H9 (cell line): Measurements from ENCODE around the gene TSNAX. TPM values are rescaled to one million over a fixed set of nuclear protein-coding genes. Genes with fewer than 3 reads are reported as not detected.

Source experiments
- DNase-seq: peaks from one replicate; pipeline ENCODE4 v3.0.0-alpha.2; 2017
- H2AFZ ChIP-seq: one replicate; pipeline ENCODE4 v1.6.1; 2013; ENCODE audit warnings: mild to moderate bottlenecking, low read length, control low read depth, moderate library complexity
- H2AK5ac ChIP-seq: 2 replicates; pipeline ENCODE4 v1.6.1; 2013; ENCODE audit warnings: low read length, control low read depth, mixed read lengths; ENCODE audit not compliant: insufficient read length
- H2BK120ac ChIP-seq: one replicate; pipeline ENCODE4 v1.6.1; 2013; ENCODE audit warnings: low read depth, mild to moderate bottlenecking, low read length, control low read depth, inconsistent platforms; ENCODE audit not compliant: poor library complexity, severe bottlenecking
- H2BK12ac ChIP-seq: 2 replicates; pipeline ENCODE4 v1.6.1; 2013; ENCODE audit warnings: low read length, control low read depth, mixed read lengths, low read depth; ENCODE audit not compliant: insufficient read length
- H2BK15ac ChIP-seq: 2 replicates; pipeline ENCODE4 v1.6.1; 2013; ENCODE audit warnings: low read depth, low read length, control low read depth
- H2BK20ac ChIP-seq: one replicate; pipeline ENCODE4 v1.6.1; 2013; ENCODE audit warnings: low read depth, mild to moderate bottlenecking, low read length, control low read depth, inconsistent platforms; ENCODE audit not compliant: poor library complexity, severe bottlenecking
- H2BK5ac ChIP-seq: 2 replicates; pipeline ENCODE4 v1.6.1; 2013; ENCODE audit warnings: low read length, control low read depth, mixed read lengths; ENCODE audit not compliant: insufficient read length
- H3K14ac ChIP-seq: 2 replicates; pipeline ENCODE4 v1.6.1; 2013; ENCODE audit warnings: low read length, control low read depth; ENCODE audit not compliant: insufficient read depth
- H3K18ac ChIP-seq: 2 replicates; pipeline ENCODE4 v1.6.1; 2013; ENCODE audit warnings: low read depth, mild to moderate bottlenecking, mixed read lengths, low read length, control low read depth; ENCODE audit not compliant: insufficient read length
- H3K23ac ChIP-seq: 2 replicates; pipeline ENCODE4 v1.6.1; 2013; ENCODE audit warnings: low read length, control low read depth, mixed read lengths, low read depth; ENCODE audit not compliant: insufficient read length
- H3K23me2 ChIP-seq: 2 replicates; pipeline ENCODE4 v1.6.1; 2013; ENCODE audit warnings: low read depth, mild to moderate bottlenecking, mixed read lengths, low read length, control low read depth; ENCODE audit not compliant: insufficient read length, poor library complexity, severe bottlenecking
- H3K27ac ChIP-seq: 2 replicates; pipeline ENCODE4 v1.5.1; 2013; ENCODE audit warnings: low read length, control low read depth, mixed read lengths, low read depth; ENCODE audit not compliant: insufficient read length
- H3K27me3 ChIP-seq: 2 replicates; pipeline ENCODE4 v1.6.1; 2013; ENCODE audit warnings: low read length, control low read depth, inconsistent platforms; ENCODE audit not compliant: insufficient read depth
- H3K4ac ChIP-seq: 2 replicates; pipeline ENCODE4 v1.6.1; 2013; ENCODE audit warnings: low read depth, mild to moderate bottlenecking, control low read depth, inconsistent platforms, low read length, moderate library complexity
- H3K4me1 ChIP-seq: 2 replicates; pipeline ENCODE4 v1.6.1; 2013; ENCODE audit warnings: low read length, control low read depth, inconsistent platforms; ENCODE audit not compliant: insufficient read depth
- H3K4me2 ChIP-seq: 2 replicates; pipeline ENCODE4 v1.6.1; 2013; ENCODE audit warnings: low read length, control low read depth, mixed read lengths; ENCODE audit not compliant: insufficient read length, insufficient read depth
- H3K56ac ChIP-seq: 2 replicates; pipeline ENCODE4 v1.6.1; 2013; ENCODE audit warnings: low read depth, mild to moderate bottlenecking, mixed read lengths, low read length, control low read depth; ENCODE audit not compliant: insufficient read length
- H3K79me1 ChIP-seq: 2 replicates; pipeline ENCODE4 v1.6.1; 2013; ENCODE audit warnings: low read depth, mild to moderate bottlenecking, moderate library complexity, low read length, control low read depth, inconsistent platforms; ENCODE audit not compliant: insufficient read depth, poor library complexity, severe bottlenecking
- H3K79me2 ChIP-seq: 2 replicates; pipeline ENCODE4 v1.6.1; 2013; ENCODE audit warnings: low read length, control low read depth, inconsistent platforms; ENCODE audit not compliant: insufficient read depth
- H3K9ac ChIP-seq: 2 replicates; pipeline ENCODE4 v1.6.1; 2013; ENCODE audit warnings: low read length, control low read depth, mixed read lengths; ENCODE audit not compliant: insufficient read length; ENCODE audit errors: extremely low read depth
- H3K9me3 ChIP-seq: one replicate; pipeline ENCODE4 v1.6.1; 2013; ENCODE audit warnings: low read depth, low read length, inconsistent platforms; ENCODE audit not compliant: control insufficient read depth
- H3T11ph ChIP-seq: one replicate; pipeline ENCODE4 v1.6.1; 2013; ENCODE audit warnings: mild to moderate bottlenecking, low read length, control low read depth, inconsistent platforms
- H4K20me1 ChIP-seq: one replicate; pipeline ENCODE4 v1.6.1; 2013; ENCODE audit not compliant: control insufficient read depth, insufficient read length, insufficient read depth
- H4K5ac ChIP-seq: 2 replicates; pipeline ENCODE4 v1.6.1; 2013; ENCODE audit warnings: low read depth, mild to moderate bottlenecking, mixed read lengths, low read length, control low read depth; ENCODE audit not compliant: insufficient read length
- H4K8ac ChIP-seq: replicated peaks from 2 replicates; pipeline ENCODE4 v1.6.1; 2013; ENCODE audit warnings: low read length, control low read depth, mixed read lengths, low read depth; ENCODE audit not compliant: insufficient read length
- H4K91ac ChIP-seq: 2 replicates; pipeline ENCODE4 v1.6.1; 2013; ENCODE audit warnings: low read depth, mild to moderate bottlenecking, moderate library complexity, mixed read lengths, low read length, control low read depth; ENCODE audit not compliant: insufficient read length
- H3K27ac Mint-ChIP-seq, 3 experiments: 2 replicates in 2 of 3; 3 replicates in 1 of 3; pipeline ENCODE4 v1.8.0; 2020 to 2021; ENCODE audit warnings: mixed read lengths in 3 of 3, mild to moderate bottlenecking in 1 of 3, moderate library complexity in 1 of 3
- H3K27me3 Mint-ChIP-seq: 2 replicates; pipeline ENCODE4 v1.8.0; 2021; ENCODE audit warnings: low read depth, mild to moderate bottlenecking, moderate library complexity, mixed read lengths
- H3K36me3 Mint-ChIP-seq, 3 experiments: 2 replicates in 2 of 3; 3 replicates in 1 of 3; pipeline ENCODE4 v1.8.0; 2020 to 2021; ENCODE audit warnings: low read depth in 3 of 3, mixed read lengths in 3 of 3; ENCODE audit not compliant: insufficient read depth in 1 of 3
- H3K4me1 Mint-ChIP-seq, 2 experiments: 2 replicates each; pipeline ENCODE4 v1.8.0; 2020; ENCODE audit warnings: mixed read lengths in 2 of 2
- H3K4me3 Mint-ChIP-seq, 2 experiments: 2 replicates in 1 of 2; 3 replicates in 1 of 2; pipeline ENCODE4 v1.8.0; 2020 to 2021; ENCODE audit warnings: mild to moderate bottlenecking in 2 of 2, mixed read lengths in 2 of 2, moderate library complexity in 1 of 2
- H3K9me3 Mint-ChIP-seq, 2 experiments: 2 replicates in 1 of 2; 3 replicates in 1 of 2; pipeline ENCODE4 v1.8.0; 2020; ENCODE audit warnings: mild to moderate bottlenecking in 2 of 2, mixed read lengths in 2 of 2, moderate library complexity in 1 of 2
- WGBS: extraction: QIAGEN DNeasy Blood & Tissue Kit; methylation state at CpG from one replicate; pipeline ENCODE4 v1.1.7; 2013; ENCODE audit warnings: missing lambda C conversion rate, low lambda C conversion rate, mixed read lengths; ENCODE audit not compliant: insufficient read length; ENCODE audit errors: extremely low coverage; 5-methylcytosine and 5-hydroxymethylcytosine counted together
- total RNA-seq: library from RNA; stranded (reverse); gene quantifications from 2 replicates; pipeline ENCODE4 v1.2.1, GENCODE V29; 2021
- TF ChIP-seq, protein P1 (sequence below): fragments of 200-600 bp; sonication (generic); conservative IDR thresholded peaks from 3 replicates; pipeline ENCODE4 v1.8.0; 2021; ENCODE audit warnings: antibody characterized with exemption, mild to moderate bottlenecking

Gene TSNAX
- total RNA-seq, 1 experiment from 2014 or later: 39.9 TPM

DNA sequence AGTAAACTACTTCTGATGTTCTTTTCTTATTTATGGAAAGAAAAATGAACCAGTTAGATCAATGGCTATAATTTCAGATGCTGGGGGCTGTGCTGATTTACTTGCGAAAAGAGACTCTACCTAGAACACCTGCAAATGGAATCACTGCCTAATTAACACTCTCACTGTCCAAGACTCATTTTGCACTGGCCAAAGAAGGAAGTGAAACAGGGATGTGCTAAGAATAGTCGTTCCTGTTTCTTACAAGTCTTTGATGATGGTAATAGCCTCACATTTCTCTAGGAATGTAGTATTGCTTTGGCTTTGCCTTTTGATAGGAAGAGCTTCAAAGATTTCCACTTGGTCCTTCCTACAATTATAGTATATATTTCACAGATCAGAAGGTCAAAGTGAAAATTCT lies 12.7 kb upstream of the TSNAX start:
- H3T11ph ChIP-seq: no peak overlapping the region
- Mint-ChIP-seq H3K4me3 (no peak overlapping the region), H3K27me3 (peaks cover 6% of the 10 kb centered on the region), H3K9me3 (no peaks in the 10 kb centered on the region), H3K36me3 (no peaks in the 10 kb centered on the region), H3K4me1 (peaks cover 8 to 12% of the 10 kb centered on the region in 2 experiments; a peak in 3 of 4 replicates), H3K27ac (no peak overlapping the region)
- H2BK20ac ChIP-seq: no peak overlapping the region
- H4K91ac ChIP-seq: no peak overlapping the region
- no peak overlapping the region for H2BK5ac ChIP-seq
- no peak overlapping the region for H3K18ac ChIP-seq
- no peak overlapping the region for H2BK120ac ChIP-seq
- H3K27me3 ChIP-seq: no peaks in the 10 kb centered on the region
- no peak overlapping the region for H2BK15ac ChIP-seq
- no peaks in the 10 kb centered on the region for H3K79me2 ChIP-seq
- H2AK5ac ChIP-seq: no peak overlapping the region
- H3K27ac ChIP-seq: no peak overlapping the region
- H4K20me1 ChIP-seq: no peaks in the 10 kb centered on the region
- H3K56ac ChIP-seq: no peak overlapping the region
- H3K14ac ChIP-seq: no peak overlapping the region
- H3K4ac ChIP-seq: no peak overlapping the region
- no peak overlapping the region for H4K8ac ChIP-seq
- H3K23ac ChIP-seq: no peak overlapping the region
- H3K9ac ChIP-seq: no peak overlapping the region
- H3K9me3 ChIP-seq: no peaks in the 10 kb centered on the region
- no peak overlapping the region for H4K5ac ChIP-seq
- TF ChIP-seq, protein P1, sequence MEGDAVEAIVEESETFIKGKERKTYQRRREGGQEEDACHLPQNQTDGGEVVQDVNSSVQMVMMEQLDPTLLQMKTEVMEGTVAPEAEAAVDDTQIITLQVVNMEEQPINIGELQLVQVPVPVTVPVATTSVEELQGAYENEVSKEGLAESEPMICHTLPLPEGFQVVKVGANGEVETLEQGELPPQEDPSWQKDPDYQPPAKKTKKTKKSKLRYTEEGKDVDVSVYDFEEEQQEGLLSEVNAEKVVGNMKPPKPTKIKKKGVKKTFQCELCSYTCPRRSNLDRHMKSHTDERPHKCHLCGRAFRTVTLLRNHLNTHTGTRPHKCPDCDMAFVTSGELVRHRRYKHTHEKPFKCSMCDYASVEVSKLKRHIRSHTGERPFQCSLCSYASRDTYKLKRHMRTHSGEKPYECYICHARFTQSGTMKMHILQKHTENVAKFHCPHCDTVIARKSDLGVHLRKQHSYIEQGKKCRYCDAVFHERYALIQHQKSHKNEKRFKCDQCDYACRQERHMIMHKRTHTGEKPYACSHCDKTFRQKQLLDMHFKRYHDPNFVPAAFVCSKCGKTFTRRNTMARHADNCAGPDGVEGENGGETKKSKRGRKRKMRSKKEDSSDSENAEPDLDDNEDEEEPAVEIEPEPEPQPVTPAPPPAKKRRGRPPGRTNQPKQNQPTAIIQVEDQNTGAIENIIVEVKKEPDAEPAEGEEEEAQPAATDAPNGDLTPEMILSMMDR: no peak
- no peaks in the 10 kb centered on the region for H3K23me2 ChIP-seq
- H3K4me1 ChIP-seq: no peaks in the 10 kb centered on the region
- no peak for DNase-seq
- no peak overlapping the region for H3K4me2 ChIP-seq
- no peaks in the 10 kb centered on the region for H3K79me1 ChIP-seq
- H2AFZ ChIP-seq: no peak overlapping the region
- H2BK12ac ChIP-seq: no peak overlapping the region
- no CpG with 5 or more reads among the region's 2 CpGs for WGBS
